ENCODE measurements around the gene SMIM15. TPM values are rescaled to one million over a fixed set of nuclear protein-coding genes. Genes with fewer than 3 reads are reported as not detected.

The SMIM15 gene
- total RNA-seq, 4 donors from 2014 or later, result 6.6 to 56.9 (median 30.9) TPM

GRCh38 chr5:61184708-61185107 lies 22.4 kb upstream of the SMIM15 start:
- Histone ChIP-seq H3K27me3 (no peaks in the 10 kb centered on the region), H3K4me1 (peaks cover 0 to 4% (median 0%) of the 10 kb centered on the region in 4 donors), H3K27ac (no peak overlapping the region), H3K9me3 (no peaks in the 10 kb centered on the region), H3K4me3 (no peak overlapping the region), H3K36me3 (no peaks in the 10 kb centered on the region)
- no peak for TF ChIP-seq POLR2A (IDR thresholded peaks at IDR 0.05)
- no peak for TF ChIP-seq EP300 (IDR thresholded peaks at IDR 0.05; ENCODE audit: low read depth)
- no peak for TF ChIP-seq CTCF (IDR thresholded peaks at IDR 0.05)
- TF ChIP-seq POLR2AphosphoS5 (IDR thresholded peaks at IDR 0.05), result no peak
- intact Hi-C loops (cut with DNase I; ENCODE audit: low total_unique reads), result no loop called here
- in situ Hi-C loops (cut with MboI; ENCODE audit: low pct_ligation_motif_present in 1 of 4, low pct_unique_long_range_greater_than_20kb in 1 of 4, low sequenced_read_pairs in 3 of 4), result no loop called here
- no peak for DNase-seq
- 78 to 81% methylated on average over 2 of the region's 2 CpGs for WGBS, 2 donors (ENCODE audit: low coverage in 1 of 2)

GRCh38 chr5:61183538-61183937 lies 21.3 kb upstream of the SMIM15 start:
- Histone ChIP-seq H3K36me3 (no peaks in the 10 kb centered on the region), H3K27me3 (no peaks in the 10 kb centered on the region), H3K9me3 (no peaks in the 10 kb centered on the region), H3K4me1 (peaks cover 0 to 4% (median 0%) of the 10 kb centered on the region in 4 donors), H3K4me3 (no peak overlapping the region), H3K27ac (no peak overlapping the region)
- intact Hi-C loops (cut with DNase I; ENCODE audit: low total_unique reads), result no loop called here
- TF ChIP-seq EP300 (IDR thresholded peaks at IDR 0.05; ENCODE audit: low read depth) (no peak), CTCF (IDR thresholded peaks at IDR 0.05) (no peak), POLR2AphosphoS5 (IDR thresholded peaks at IDR 0.05) (no peak), POLR2A (IDR thresholded peaks at IDR 0.05) (no peak)
- WGBS, 2 donors (ENCODE audit: low coverage in 1 of 2), result 97 to 100% methylated on average over 1 of the region's 1 CpG
- in situ Hi-C loops (cut with MboI; ENCODE audit: low pct_ligation_motif_present in 1 of 4, low pct_unique_long_range_greater_than_20kb in 1 of 4, low sequenced_read_pairs in 3 of 4), result no loop called here
- no peak for DNase-seq

GRCh38 chr5:61182449-61182848 lies 20.2 kb upstream of the SMIM15 start:
- no peak for DNase-seq

GRCh38 chr5:61180886-61181285 lies 18.6 kb upstream of the SMIM15 start:
- no peaks in the 10 kb centered on the region for H3K27me3 ChIP-seq
- no peak overlapping the region for H3K27ac ChIP-seq
- TF ChIP-seq CTCF (IDR thresholded peaks at IDR 0.05), result no peak
- TF ChIP-seq POLR2A (IDR thresholded peaks at IDR 0.05), result no peak
- no peak for TF ChIP-seq POLR2AphosphoS5 (IDR thresholded peaks at IDR 0.05)
- TF ChIP-seq EP300 (IDR thresholded peaks at IDR 0.05; ENCODE audit: low read depth), result no peak
- H3K4me1 ChIP-seq, result peaks cover 0 to 4% (median 0%) of the 10 kb centered on the region in 4 donors
- no peak for DNase-seq
- 38 to 48% methylated on average over 2 of the region's 2 CpGs for WGBS, 2 donors (ENCODE audit: low coverage in 1 of 2)
- in situ Hi-C loops (cut with MboI; ENCODE audit: low pct_ligation_motif_present in 1 of 4, low pct_unique_long_range_greater_than_20kb in 1 of 4, low sequenced_read_pairs in 3 of 4), result no loop called here
- intact Hi-C loops (cut with DNase I; ENCODE audit: low total_unique reads), result no loop called here
- H3K36me3 ChIP-seq, result no peaks in the 10 kb centered on the region
- peak overlapping the region in 1 of 4 donors; percentile 30 for H3K4me3 ChIP-seq
- H3K9me3 ChIP-seq, result no peaks in the 10 kb centered on the region

More at GRCh38 chr5:61182449-61182848, 20.2 kb upstream of the SMIM15 start:
- Histone ChIP-seq H3K9me3 (no peaks in the 10 kb centered on the region), H3K36me3 (no peaks in the 10 kb centered on the region), H3K4me1 (peaks cover 0 to 4% (median 0%) of the 10 kb centered on the region in 4 donors), H3K27ac (no peak overlapping the region), H3K27me3 (no peaks in the 10 kb centered on the region), H3K4me3 (no peak overlapping the region)
- in situ Hi-C loops (cut with MboI; ENCODE audit: low pct_ligation_motif_present in 1 of 4, low pct_unique_long_range_greater_than_20kb in 1 of 4, low sequenced_read_pairs in 3 of 4) (no loop called here), intact Hi-C loops (cut with DNase I; ENCODE audit: low total_unique reads) (no loop called here)
- TF ChIP-seq CTCF (IDR thresholded peaks at IDR 0.05), result no peak
- TF ChIP-seq EP300 (IDR thresholded peaks at IDR 0.05; ENCODE audit: low read depth), result no peak
- TF ChIP-seq POLR2AphosphoS5 (IDR thresholded peaks at IDR 0.05), result no peak
- no peak for TF ChIP-seq POLR2A (IDR thresholded peaks at IDR 0.05)
- 65 to 83% methylated on average over 2 of the region's 2 CpGs for WGBS, 2 donors (ENCODE audit: low coverage in 1 of 2)
